GM19025 (cell line): Measurements from ENCODE around the gene TSGA10.
"Not testable (repeated sequence)": the region's sequence is repeated elsewhere in the genome, so short reads cannot be mapped to it uniquely, and the experiment has no call there.

Experiments
- ATAC-seq: cut with Tn5 transposase; IDR thresholded peaks from one replicate; pipeline ENCODE4 v1.9.1; 2021; ENCODE audit warnings: mild to moderate bottlenecking, low read depth, moderate library complexity; ENCODE audit not compliant: unreplicated experiment

TSGA10 gene

DNA sequence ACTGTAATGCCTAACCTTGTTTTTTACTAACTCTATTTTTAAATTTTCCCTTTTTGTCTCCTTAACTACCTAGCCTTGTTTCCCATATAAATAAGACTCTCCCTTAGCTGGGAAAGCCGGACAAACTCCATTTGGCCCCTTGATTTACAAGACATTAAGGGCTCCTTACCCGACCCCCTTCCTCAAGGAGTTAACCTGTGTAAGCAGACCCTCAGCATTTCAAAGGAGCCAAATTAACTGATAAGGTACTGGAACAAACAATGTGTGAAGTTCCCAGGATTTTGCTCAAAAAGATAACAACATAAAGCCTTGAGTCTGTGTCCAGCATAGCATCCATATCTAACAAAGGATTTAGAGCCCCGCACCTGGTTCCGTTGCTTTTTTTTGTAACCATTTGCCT, 72.9 kb downstream of the TSGA10 start:
- ATAC-seq = no peak

DNA sequence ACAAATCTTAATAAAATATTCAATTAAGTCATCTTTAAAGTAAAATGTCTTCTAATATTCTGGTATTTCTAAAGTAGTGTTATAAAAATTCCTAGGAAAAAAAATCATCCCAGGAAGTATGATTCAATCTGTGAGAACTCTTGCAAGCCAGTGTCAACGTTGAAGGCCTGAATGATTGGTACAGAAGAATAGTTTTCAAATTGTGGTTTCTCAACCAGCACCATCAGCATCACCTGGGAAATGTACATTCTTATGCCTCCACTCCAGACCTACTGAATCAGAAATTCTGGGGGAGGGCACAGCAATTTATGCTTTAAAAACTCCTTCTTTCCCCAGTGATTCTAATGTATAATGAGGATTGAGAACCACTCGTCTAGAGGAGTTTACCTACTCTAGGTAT, 75.5 kb downstream of the TSGA10 start:
- no peak for ATAC-seq

- ATAC-seq = no peak
Measured at GRCh38 chr2:99072551-99072950, 82.2 kb downstream of the TSGA10 start.

GRCh38 chr2:99067871-99068625, 86.7 kb downstream of the TSGA10 start:
- no peak for ATAC-seq

GRCh38 chr2:99066075-99066958, 88.4 kb downstream of the TSGA10 start:
- peak; percentile 97 for ATAC-seq

DNA sequence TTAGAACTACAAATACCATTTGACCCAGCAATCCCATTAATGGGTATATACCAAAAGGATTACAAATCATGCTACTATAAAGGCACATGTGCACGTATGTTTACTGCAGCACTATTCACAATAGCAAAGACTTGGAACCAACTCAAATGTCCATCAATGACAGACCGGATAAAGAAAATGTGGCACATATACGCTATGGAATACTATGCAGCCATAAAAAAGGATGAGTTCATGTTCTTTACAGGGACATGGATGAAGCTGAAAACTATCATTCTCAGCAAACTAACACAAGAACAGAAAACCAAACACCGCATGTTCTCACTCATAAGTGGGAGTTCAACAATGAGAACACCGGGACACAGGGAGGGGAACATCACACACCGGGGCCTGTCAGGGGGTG, 105.6 kb downstream of the TSGA10 start:
- ATAC-seq = not testable (repeated sequence)

DNA sequence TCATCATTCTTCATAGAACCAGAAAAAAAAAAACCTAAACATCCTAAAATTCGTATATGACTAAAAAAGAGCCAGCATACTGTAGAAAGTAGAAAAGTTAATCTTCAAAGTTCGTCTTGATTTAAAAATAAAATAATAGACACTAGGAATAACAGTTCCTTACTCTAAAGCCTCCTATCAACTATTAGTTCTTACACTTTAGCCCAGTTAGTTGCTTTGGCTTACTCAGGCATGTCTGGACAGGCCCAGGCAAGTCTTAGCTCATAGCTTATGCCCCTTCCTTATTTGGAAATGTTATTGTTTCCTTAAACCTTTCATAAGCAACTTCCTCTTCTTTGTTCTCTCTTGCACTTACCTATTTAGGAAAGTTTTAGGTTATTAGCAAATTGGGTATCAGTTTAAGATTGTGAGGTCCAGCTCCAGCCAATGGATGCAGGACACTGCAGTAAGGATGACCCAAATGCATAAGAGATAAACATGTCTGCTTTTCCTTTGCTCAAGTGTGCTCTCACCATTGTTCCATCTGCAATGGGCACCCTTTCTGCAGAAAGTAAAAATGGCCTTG, 113.9 kb downstream of the TSGA10 start:
- ATAC-seq = not testable (repeated sequence)

DNA sequence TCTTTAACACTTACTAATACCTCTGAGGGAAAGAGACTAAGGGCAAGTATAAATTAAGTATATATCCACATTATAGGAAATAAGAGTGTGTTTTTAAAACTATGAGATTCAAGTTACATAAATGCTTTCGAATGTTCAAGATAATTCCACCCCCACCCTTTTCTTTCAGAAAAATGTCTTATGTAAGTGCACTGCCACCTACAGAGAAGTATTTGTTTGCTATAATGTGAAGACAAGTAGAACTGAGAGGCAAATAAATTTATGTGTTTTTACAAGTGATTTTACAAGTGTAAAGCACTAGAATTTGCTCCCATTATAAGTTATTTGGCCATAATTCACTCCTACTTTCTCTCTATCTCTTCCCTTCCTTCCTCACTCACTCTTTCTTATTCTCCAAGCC, 118.8 kb downstream of the TSGA10 start:
- ATAC-seq = no peak

DNA sequence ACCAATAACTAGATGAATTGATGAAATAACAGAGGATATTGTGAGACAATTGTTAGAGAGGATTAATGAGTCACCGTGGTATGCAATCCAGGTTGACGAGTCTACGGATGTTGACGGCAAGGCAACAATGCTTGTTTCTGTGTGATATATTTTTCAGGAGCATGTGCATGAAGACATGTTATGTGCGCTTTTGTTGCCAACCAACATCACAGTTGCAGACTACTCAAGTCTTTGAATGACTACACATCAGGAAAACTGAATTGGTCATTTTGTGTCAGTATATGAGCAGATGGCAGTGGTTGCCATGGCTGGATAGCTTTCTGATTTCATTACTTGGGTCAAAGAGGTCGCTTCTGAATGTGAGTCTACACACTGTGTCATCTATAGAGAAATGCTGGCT, 122.0 kb downstream of the TSGA10 start:
- no peak for ATAC-seq

DNA sequence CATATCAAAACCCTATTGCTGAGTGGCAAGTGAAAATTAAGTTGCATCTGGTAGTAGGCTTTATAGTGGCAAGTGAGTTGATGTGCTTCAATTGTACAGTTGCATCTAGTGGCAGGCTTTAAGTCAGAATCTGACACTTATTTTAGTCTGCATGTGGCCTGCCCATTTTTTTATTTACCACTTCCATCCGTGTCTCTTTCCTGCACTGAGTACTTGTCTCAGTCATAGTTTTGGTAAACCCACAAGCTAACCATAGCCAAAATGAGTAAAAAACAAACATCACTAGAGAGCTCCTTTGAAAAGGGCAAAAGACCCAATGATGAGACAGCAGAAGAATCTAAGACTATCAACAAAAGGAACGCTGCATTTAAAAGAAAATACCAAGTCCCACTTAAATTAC, 122.7 kb downstream of the TSGA10 start:
- no peak for ATAC-seq

- no peak for ATAC-seq
Measured at GRCh38 chr2:99031481-99031880, 123.3 kb downstream of the TSGA10 start.

- ATAC-seq = no peak
Measured at GRCh38 chr2:99028558-99028957, 126.2 kb downstream of the TSGA10 start.

GRCh38 chr2:99027856-99028255, 126.9 kb downstream of the TSGA10 start:
- no peak for ATAC-seq

DNA sequence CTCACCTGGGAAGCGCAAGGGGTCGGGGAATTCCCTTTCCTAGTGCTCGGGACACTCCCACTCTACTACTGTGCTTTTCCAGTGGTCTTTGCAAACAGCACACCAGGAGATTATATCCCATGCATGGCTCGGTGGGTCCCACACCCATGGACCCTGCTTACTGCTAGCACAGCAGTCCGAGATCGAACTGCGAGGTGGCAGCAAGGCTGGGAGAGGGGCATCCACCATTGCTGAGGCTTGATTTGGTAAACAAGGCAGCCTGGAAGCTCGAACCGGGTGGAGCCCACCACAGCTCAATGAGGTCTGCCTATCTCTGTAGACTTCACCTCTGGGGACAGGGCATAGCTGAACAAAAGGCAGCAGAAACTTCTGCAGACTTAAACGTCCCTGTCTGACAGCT, 154.0 kb downstream of the TSGA10 start:
- no peak for ATAC-seq

- ATAC-seq = not testable (repeated sequence)
Measured at GRCh38 chr2:98988695-98989094, 166.0 kb downstream of the TSGA10 start.

GRCh38 chr2:98985905-98986666, 168.7 kb downstream of the TSGA10 start:
- ATAC-seq = no peak

- ATAC-seq = no peak
Measured at GRCh38 chr2:98975611-98976010, 179.1 kb downstream of the TSGA10 start.

- ATAC-seq = no peak
Measured at GRCh38 chr2:98972582-98973167, 182.1 kb downstream of the TSGA10 start.

DNA sequence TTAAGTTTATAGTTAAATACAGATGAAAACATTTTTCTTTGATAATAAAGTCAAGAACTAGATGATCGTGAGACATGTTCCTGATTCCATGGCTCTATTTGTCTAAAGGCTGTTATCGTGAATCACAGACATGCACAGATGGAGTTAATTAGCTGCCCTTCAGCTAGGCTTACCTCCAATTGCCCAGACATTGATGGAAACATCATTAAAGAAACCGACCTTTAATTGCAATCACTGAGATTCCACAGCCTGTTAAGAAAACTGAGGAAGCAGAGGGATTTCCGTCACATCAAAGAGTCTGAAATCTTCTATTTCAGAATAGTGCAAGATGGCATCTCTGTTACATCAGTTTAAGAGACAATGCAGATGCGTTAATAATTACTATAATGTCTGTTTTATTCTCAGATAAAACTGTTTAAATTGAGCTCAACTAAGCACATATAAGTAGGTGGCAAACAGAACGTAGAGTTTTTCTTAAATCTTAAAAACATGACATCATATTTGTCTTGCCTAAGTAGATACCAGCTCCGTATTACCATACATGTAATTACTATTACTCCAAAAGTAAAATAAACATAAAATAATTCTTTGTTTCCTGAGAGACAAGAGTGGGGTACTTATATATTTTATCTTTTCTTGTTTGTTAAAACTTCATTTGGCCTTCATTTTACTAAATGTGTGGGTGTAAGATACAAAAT, 194.8 kb downstream of the TSGA10 start:
- no peak for ATAC-seq

DNA sequence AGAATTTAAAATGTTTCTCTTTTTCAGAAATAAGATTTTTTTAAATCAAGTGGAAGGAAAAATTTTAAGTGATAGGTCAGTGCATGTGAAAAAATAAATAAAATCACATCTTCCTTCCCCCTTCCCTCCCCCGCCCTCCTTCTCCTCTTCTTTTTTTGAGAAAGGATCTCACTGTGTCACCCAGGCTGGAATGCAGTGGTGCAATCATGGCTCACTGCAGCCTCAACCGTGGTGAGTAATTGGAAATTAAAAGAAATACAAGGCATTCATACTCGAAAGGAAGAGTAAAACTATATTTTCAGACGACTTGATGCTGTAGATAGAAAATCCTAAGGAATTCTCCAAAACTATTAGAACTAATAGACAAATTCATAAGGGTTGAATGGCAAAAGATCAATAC, 201.8 kb downstream of the TSGA10 start:
- no peak for ATAC-seq
